Ascending aorta (tissue), 2 donors: ENCODE data around the gene SND1. TPM values are rescaled to one million over a fixed set of nuclear protein-coding genes. Genes with fewer than 3 reads are reported as not detected.

Experiments
- DNase-seq, 2 donors: peaks; one replicate each; pipeline ENCODE4 v3.0.0-alpha.2; 2019; ENCODE audit warnings: low spot score in 2 of 2
- H3K27ac ChIP-seq, 2 donors: fragments of 200-600 bp; sonication (generic); one replicate each; pipeline ENCODE4 v1.5.1; 2016 to 2017; ENCODE audit warnings: mild to moderate bottlenecking in 1 of 2
- H3K27me3 ChIP-seq: fragments of 200-600 bp; sonication (generic); one replicate; pipeline ENCODE4 v1.5.1; 2017
- H3K36me3 ChIP-seq, 2 donors: fragments of 200-600 bp; sonication (generic); one replicate each; pipeline ENCODE4 v1.5.1; 2016
- H3K4me1 ChIP-seq, 2 donors: fragments of 200-600 bp; sonication (generic); one replicate each; pipeline ENCODE4 v1.5.1; 2016 to 2017; ENCODE audit warnings: mild to moderate bottlenecking in 1 of 2
- H3K4me3 ChIP-seq, 2 donors: fragments of 200-600 bp; sonication (generic); one replicate each; pipeline ENCODE4 v1.5.1; 2016 to 2017; ENCODE audit warnings: mild to moderate bottlenecking in 1 of 2
- H3K9me3 ChIP-seq, 2 donors: fragments of 200-600 bp; sonication (generic); one replicate each; pipeline ENCODE4 v1.5.1; 2016
- CTCF ChIP-seq, 3 experiments: fragments of 200-600 bp in 2 of 3; fragments of 450-650 bp in 1 of 3; sonication (generic) in 2 of 3; IDR thresholded peaks; one replicate each; pipeline ENCODE4 v1.5.1; 2016 to 2019; ENCODE audit warnings: antibody characterized with exemption in 3 of 3, mild to moderate bottlenecking in 1 of 3, moderate library complexity in 1 of 3
- intact Hi-C: fragments of 100-400 bp; cut with DNase I; formaldehyde crosslinking; loops from one replicate; pipeline ENCODE4 v1.15.1; 2023
- total RNA-seq: library from RNA; depleted of rRNA; stranded (reverse); fragments of >200 nt; gene quantifications from one replicate; pipeline ENCODE4 v1.1.0, GENCODE V29; 2016

SND1 gene
- total RNA-seq, 1 donor from 2014 or later, result 93.8 TPM

GRCh38 chr7:128011131-128011661 lies 359.2 kb downstream of the SND1 start:
- no peaks in the 10 kb centered on the region for H3K9me3 ChIP-seq
- intact Hi-C loops, result no loop called here
- H3K27ac ChIP-seq, result no peak overlapping the region
- no peak overlapping the region for H3K4me3 ChIP-seq
- no peak for DNase-seq
- no peak for TF ChIP-seq CTCF (IDR thresholded peaks at IDR 0.05)
- no peaks in the 10 kb centered on the region for H3K4me1 ChIP-seq
- no peaks in the 10 kb centered on the region for H3K27me3 ChIP-seq
- H3K36me3 ChIP-seq, result peaks cover 0 to 3% of the 10 kb centered on the region in 2 donors

GRCh38 chr7:128014811-128015210 lies 362.8 kb downstream of the SND1 start:
- Histone ChIP-seq H3K4me3 (no peak overlapping the region), H3K27me3 (no peaks in the 10 kb centered on the region), H3K4me1 (no peaks in the 10 kb centered on the region), H3K9me3 (no peaks in the 10 kb centered on the region), H3K27ac (no peak overlapping the region), H3K36me3 (peaks cover 0 to 5% of the 10 kb centered on the region in 2 donors)
- no peak for TF ChIP-seq CTCF (IDR thresholded peaks at IDR 0.05)
- DNase-seq, result no peak
- intact Hi-C loops, result no loop called here

GRCh38 chr7:128017460-128017859 lies 365.5 kb downstream of the SND1 start:
- H3K9me3 ChIP-seq, result no peaks in the 10 kb centered on the region
- no peaks in the 10 kb centered on the region for H3K27me3 ChIP-seq
- H3K4me1 ChIP-seq, result no peaks in the 10 kb centered on the region
- no peak overlapping the region for H3K27ac ChIP-seq
- TF ChIP-seq CTCF (IDR thresholded peaks at IDR 0.05), result no peak
- DNase-seq, result no peak
- H3K36me3 ChIP-seq, result peaks cover 0 to 12% of the 10 kb centered on the region in 2 donors
- intact Hi-C loops, result no loop called here
- H3K4me3 ChIP-seq, result no peak overlapping the region

GRCh38 chr7:128017862-128018845 lies 366.2 kb downstream of the SND1 start:
- H3K4me3 ChIP-seq, result no peak overlapping the region
- no peaks in the 10 kb centered on the region for H3K4me1 ChIP-seq
- no peak overlapping the region for H3K27ac ChIP-seq
- intact Hi-C loops, result no loop called here
- no peak for TF ChIP-seq CTCF (IDR thresholded peaks at IDR 0.05)
- no peaks in the 10 kb centered on the region for H3K9me3 ChIP-seq
- DNase-seq, result no peak
- peaks cover 0 to 9% of the 10 kb centered on the region in 2 donors for H3K36me3 ChIP-seq
- no peaks in the 10 kb centered on the region for H3K27me3 ChIP-seq

DNA sequence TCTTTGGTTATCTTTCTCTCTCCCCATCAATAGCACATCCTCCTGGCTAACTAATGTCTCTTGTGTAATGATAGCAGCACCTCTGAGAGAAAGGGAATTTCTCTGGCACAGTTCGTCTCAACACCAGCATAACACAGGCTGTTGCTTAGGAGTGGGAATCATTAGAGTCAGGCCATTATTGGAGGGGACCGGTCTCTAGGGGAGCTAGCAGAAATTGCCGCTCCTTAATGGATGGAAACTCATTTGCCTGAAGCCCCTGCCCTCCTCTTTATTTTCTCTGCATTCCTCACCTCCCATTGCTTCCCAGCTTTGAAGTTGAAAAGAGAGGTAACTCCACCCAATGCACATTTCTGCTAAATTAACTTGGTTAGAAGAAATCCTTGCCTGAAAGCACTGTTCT lies 367.3 kb downstream of the SND1 start:
- TF ChIP-seq CTCF (IDR thresholded peaks at IDR 0.05), result no peak
- intact Hi-C loops, result no loop called here

More for the DNA sequence above, 367.3 kb downstream of the SND1 start:
- peaks cover 0 to 9% of the 10 kb centered on the region in 2 donors for H3K36me3 ChIP-seq
- H3K4me3 ChIP-seq, result no peak overlapping the region
- H3K27me3 ChIP-seq, result no peaks in the 10 kb centered on the region
- no peaks in the 10 kb centered on the region for H3K9me3 ChIP-seq
- H3K4me1 ChIP-seq, result no peaks in the 10 kb centered on the region
- DNase-seq, result no peak
- no peak overlapping the region for H3K27ac ChIP-seq
